HCT116 (cell line): ENCODE data around the gene DNAJB8. TPM values are rescaled to one million over a fixed set of nuclear protein-coding genes. Genes with fewer than 3 reads are reported as not detected.

Experiments
- ATAC-seq: fragments of 200-7000 bp; cut with Tn5 transposase; 2 replicates; pipeline ENCODE4 v1.9.1; 2020; ENCODE audit warnings: mild to moderate bottlenecking, moderate library complexity
- BruUV-seq: library from RNA; stranded (reverse); fragments of 400-500 nt; replicated peaks from 2 replicates; lab custom pipeline; 2021; lab: Mats Ljungman, UMichigan
- CTCF ChIA-PET: fragments of 300-600 bp; sonication (Branson Sonifier 250); formaldehyde crosslinking; loops from one replicate; lab custom pipeline; 2021; ENCODE audit warnings: antibody characterized with exemption; lab: Charles Lee
- POLR2A ChIA-PET: fragments of 300-600, 350-600 bp; sonication (Branson Sonifier 250); formaldehyde crosslinking; loops from one replicate; lab custom pipeline; 2021; ENCODE audit warnings: antibody characterized with exemption; lab: Charles Lee
- RAD21 ChIA-PET, 2 experiments: fragments of 300-600 bp; sonication (Branson Sonifier 250); formaldehyde crosslinking; loops; one replicate each; lab custom pipeline; 2023; ENCODE audit warnings: low total read pairs in 2 of 2; ENCODE audit not compliant: uncharacterized antibody in 2 of 2, unreplicated experiment in 2 of 2, low non-redundant PET in 1 of 2; lab: Charles Lee
- DNase-seq: peaks from one replicate; pipeline ENCODE4 v3.0.0-alpha.2; 2010; ENCODE audit warnings: low read depth, low spot score
- H2AFZ ChIP-seq: fragments of 200-600 bp; shearing (Covaris generic), sonication (generic); 2 replicates; pipeline ENCODE4 v1.6.1; 2017; ENCODE audit warnings: low read depth, mixed run types, mixed read lengths, antibody characterized with exemption, low read length; ENCODE audit not compliant: poor library complexity, severe bottlenecking
- H3K27ac ChIP-seq: 2 replicates; pipeline ENCODE4 v1.5.1; 2012; ENCODE audit warnings: low read depth, low read length
- H3K27me3 ChIP-seq: fragments of 200-600 bp; sonication (generic); 2 replicates; pipeline ENCODE4 v1.6.1; 2016; ENCODE audit warnings: mixed run types, low read length, mixed read lengths; ENCODE audit not compliant: insufficient read depth
- H3K36me3 ChIP-seq, 2 experiments: fragments of 200-500 bp in 1 of 2; fragments of 200-600 bp in 1 of 2; sonication (Bioruptor generic) in 1 of 2; sonication (generic) in 1 of 2; 2 replicates each; pipeline versions ENCODE4 v1.5.1 to v1.6.1; 2014 to 2016; ENCODE audit warnings: low read length in 2 of 2, inconsistent platforms in 1 of 2, mixed read lengths in 1 of 2, mixed run types in 1 of 2; ENCODE audit not compliant: insufficient read depth in 2 of 2, control insufficient read depth in 1 of 2
- H3K4me1 ChIP-seq, 2 experiments: fragments of 200-600 bp in 1 of 2; sonication (generic) in 1 of 2; 2 replicates each; pipeline versions ENCODE4 v1.5.1 to v1.6.1; 2012 to 2017; ENCODE audit warnings: low read length in 2 of 2, inconsistent platforms in 1 of 2, mild to moderate bottlenecking in 1 of 2, mixed read lengths in 1 of 2, mixed run types in 1 of 2, moderate library complexity in 1 of 2; ENCODE audit not compliant: insufficient read depth in 2 of 2, control insufficient read depth in 1 of 2
- H3K4me2 ChIP-seq: fragments of 200-600 bp; sonication (generic); 2 replicates; pipeline ENCODE4 v1.6.1; 2017; ENCODE audit warnings: mixed run types, low read length, mixed read lengths
- H3K4me3 ChIP-seq, 2 experiments: fragments of 200-600 bp in 1 of 2; sonication (generic) in 1 of 2; replicated peaks in 1 of 2; 2 replicates each; pipeline ENCODE4 v1.5.1; 2011 to 2016; ENCODE audit warnings: low read length in 2 of 2, control low read depth in 1 of 2, low read depth in 1 of 2, mild to moderate bottlenecking in 1 of 2, mixed read lengths in 1 of 2, mixed run types in 1 of 2
- H3K79me2 ChIP-seq: fragments of 200-600 bp; sonication (generic); 2 replicates; pipeline ENCODE4 v1.6.1; 2017; ENCODE audit warnings: mild to moderate bottlenecking, mixed run types, low read length, moderate library complexity, mixed read lengths; ENCODE audit not compliant: insufficient read depth
- H3K9ac ChIP-seq: fragments of 200-600 bp; sonication (generic); 2 replicates; pipeline ENCODE4 v1.6.1; 2016; ENCODE audit warnings: low read length, mixed read lengths
- H3K9me2 ChIP-seq: fragments of 200-600 bp; sonication (generic), shearing (Covaris generic); 2 replicates; pipeline ENCODE4 v1.6.1; 2017; ENCODE audit warnings: mixed run types, mild to moderate bottlenecking, moderate library complexity; ENCODE audit not compliant: insufficient read depth
- H3K9me3 ChIP-seq, 2 experiments: fragments of 200-500 bp in 1 of 2; fragments of 200-600 bp in 1 of 2; sonication (Bioruptor generic) in 1 of 2; sonication (generic) in 1 of 2; 2 replicates each; pipeline ENCODE4 v1.6.1; 2014 to 2017; ENCODE audit warnings: low read length in 2 of 2, mixed read lengths in 2 of 2, inconsistent platforms in 1 of 2, low read depth in 1 of 2, mild to moderate bottlenecking in 1 of 2, mixed run types in 1 of 2, moderate library complexity in 1 of 2; ENCODE audit not compliant: control insufficient read depth in 1 of 2, insufficient read depth in 1 of 2
- H4K20me1 ChIP-seq: fragments of 200-600 bp; sonication (generic), shearing (Covaris generic); 2 replicates; pipeline ENCODE4 v1.6.1; 2017; ENCODE audit warnings: mixed run types, mild to moderate bottlenecking, moderate library complexity; ENCODE audit not compliant: insufficient read depth
- CEBPB ChIP-seq: IDR thresholded peaks from 2 replicates; pipeline ENCODE4 v1.6.1; 2012; ENCODE audit warnings: low read depth
- EZH2phosphoT487 ChIP-seq: fragments of 200-600 bp; IDR thresholded peaks from 2 replicates; pipeline ENCODE4 v1.6.1; 2018; ENCODE audit warnings: antibody characterized with exemption, borderline replicate concordance
- FOSL1 ChIP-seq: IDR thresholded peaks from 2 replicates; pipeline ENCODE4 v1.6.1; 2012; ENCODE audit warnings: low read depth
- JUND ChIP-seq: IDR thresholded peaks from 2 replicates; pipeline ENCODE4 v1.6.1; 2012
- POLR2AphosphoS5 ChIP-seq: IDR thresholded peaks from 2 replicates; pipeline ENCODE4 v1.6.1; 2011; ENCODE audit warnings: mild to moderate bottlenecking, low read depth, low read length, moderate library complexity
- SP1 ChIP-seq: IDR thresholded peaks from 2 replicates; pipeline ENCODE4 v1.6.1; 2012; ENCODE audit warnings: low read depth
- SRF ChIP-seq: IDR thresholded peaks from 2 replicates; pipeline ENCODE4 v1.6.1; 2012; ENCODE audit warnings: low read depth
- YY1 ChIP-seq: IDR thresholded peaks from 2 replicates; pipeline ENCODE4 v1.6.1; 2011; ENCODE audit warnings: low read length, low read depth, moderate library complexity, mild to moderate bottlenecking; ENCODE audit not compliant: insufficient replicate concordance; ENCODE audit errors: extremely low read depth
- ZNF274 ChIP-seq: fragments of 200-500 bp; sonication (Bioruptor generic); IDR thresholded peaks from 2 replicates; pipeline ENCODE4 v1.6.1; 2014; ENCODE audit warnings: mild to moderate bottlenecking, low read depth, low read length, inconsistent platforms
- intact Hi-C: fragments of 100-400 bp; cut with micrococcal nuclease; formaldehyde crosslinking; loops from 2 replicates; pipeline ENCODE4 v1.10.0; 2022
- total RNA-seq: library from RNA; stranded (reverse); gene quantifications from one replicate; pipeline ENCODE4 v1.2.1, GENCODE V29; 2021; ENCODE audit not compliant: unreplicated experiment
- TF ChIP-seq, protein P1 (sequence below): IDR thresholded peaks from 2 replicates; pipeline ENCODE4 v1.6.1; 2011; ENCODE audit warnings: mild to moderate bottlenecking, low read length, moderate library complexity; ENCODE audit not compliant: insufficient replicate concordance; ENCODE audit errors: extremely low read depth

The DNAJB8 gene
- total RNA-seq, 1 experiment from 2014 or later: not detected

DNA sequence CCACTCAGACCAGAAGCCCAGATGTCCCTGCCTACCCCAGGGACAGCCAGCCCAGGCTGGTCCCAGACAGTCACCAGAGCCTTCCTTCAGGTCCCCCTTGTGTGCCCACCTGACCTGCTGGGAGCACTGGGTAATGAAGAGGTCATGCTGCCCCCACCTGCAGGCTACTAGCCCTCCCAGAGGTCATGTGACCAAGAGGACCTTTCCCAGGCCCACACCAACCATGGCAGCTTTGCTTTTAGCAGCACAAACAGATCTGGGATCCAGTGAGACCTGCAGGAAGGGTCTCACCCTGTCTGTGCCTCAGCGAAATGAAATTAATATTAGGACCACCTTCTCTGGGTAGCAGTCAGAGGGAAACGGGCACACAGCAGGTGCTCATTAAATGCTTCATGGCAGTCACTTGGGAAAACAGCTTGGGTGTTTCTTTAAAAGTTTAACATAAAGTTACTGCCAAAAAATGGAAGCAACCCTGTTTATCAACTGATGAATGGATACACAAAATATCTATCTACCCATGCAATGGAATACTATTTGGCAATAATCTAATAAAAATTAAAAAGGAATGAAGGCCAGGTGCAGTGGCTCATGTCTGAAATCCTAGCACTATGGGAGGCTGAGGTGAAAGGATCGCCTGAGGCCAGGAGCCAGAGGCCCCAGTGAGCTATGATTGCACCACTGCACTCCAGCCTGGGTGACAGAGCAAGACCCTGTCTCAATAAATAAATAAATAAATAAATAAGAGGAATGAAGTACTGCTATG lies 43.7 kb downstream of the DNAJB8 start:
- Histone ChIP-seq H3K27me3 (peaks cover 15% of the 10 kb centered on the region), H3K4me2 (no peak overlapping the region)
- no TSS peak for BruUV-seq
- RAD21 ChIA-PET: no interaction called here
- TF ChIP-seq ZNF274: no peak
- TF ChIP-seq YY1: no peak
- no peak for TF ChIP-seq JUND
- no peak for TF ChIP-seq SP1
- no peak for TF ChIP-seq CEBPB
- no peak for TF ChIP-seq POLR2AphosphoS5
- no peak for TF ChIP-seq FOSL1
- TF ChIP-seq, protein P1, sequence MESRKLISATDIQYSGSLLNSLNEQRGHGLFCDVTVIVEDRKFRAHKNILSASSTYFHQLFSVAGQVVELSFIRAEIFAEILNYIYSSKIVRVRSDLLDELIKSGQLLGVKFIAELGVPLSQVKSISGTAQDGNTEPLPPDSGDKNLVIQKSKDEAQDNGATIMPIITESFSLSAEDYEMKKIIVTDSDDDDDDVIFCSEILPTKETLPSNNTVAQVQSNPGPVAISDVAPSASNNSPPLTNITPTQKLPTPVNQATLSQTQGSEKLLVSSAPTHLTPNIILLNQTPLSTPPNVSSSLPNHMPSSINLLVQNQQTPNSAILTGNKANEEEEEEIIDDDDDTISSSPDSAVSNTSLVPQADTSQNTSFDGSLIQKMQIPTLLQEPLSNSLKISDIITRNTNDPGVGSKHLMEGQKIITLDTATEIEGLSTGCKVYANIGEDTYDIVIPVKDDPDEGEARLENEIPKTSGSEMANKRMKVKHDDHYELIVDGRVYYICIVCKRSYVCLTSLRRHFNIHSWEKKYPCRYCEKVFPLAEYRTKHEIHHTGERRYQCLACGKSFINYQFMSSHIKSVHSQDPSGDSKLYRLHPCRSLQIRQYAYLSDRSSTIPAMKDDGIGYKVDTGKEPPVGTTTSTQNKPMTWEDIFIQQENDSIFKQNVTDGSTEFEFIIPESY: no peak
- TF ChIP-seq SRF: no peak
- no peak for TF ChIP-seq EZH2phosphoT487
- TF ChIP-seq, all 23 proteins: peak for 0
- no peak overlapping the region for H3K9ac ChIP-seq
- peaks cover 46 to 74% of the 10 kb centered on the region in 2 experiments for H3K4me1 ChIP-seq
- H3K36me3 ChIP-seq: no peaks in the 10 kb centered on the region
- ChIA-PET CTCF (no interaction called here), POLR2A (no interaction called here)
- H3K9me3 ChIP-seq: peaks cover 0 to 11% of the 10 kb centered on the region in 2 experiments; a peak in 1 of 4 replicates
- H3K4me3 ChIP-seq: no peak overlapping the region
- DNase-seq: no peak
- no peaks in the 10 kb centered on the region for H3K79me2 ChIP-seq
- no peak overlapping the region for H3K27ac ChIP-seq
- no peak overlapping the region for H2AFZ ChIP-seq
- H4K20me1 ChIP-seq: no peaks in the 10 kb centered on the region
- no peaks in the 10 kb centered on the region for H3K9me2 ChIP-seq
- intact Hi-C loops: loop anchor here (10.0 kb wide), 1 partner anchor 198 kb away; no protein-coding TSS in a partner anchor
- no peak for ATAC-seq
